Measurements from ENCODE around the gene KCTD2. TPM values are rescaled to one million over a fixed set of nuclear protein-coding genes. Genes with fewer than 3 reads are reported as not detected.
"Not testable (repeated sequence)": the region's sequence is repeated elsewhere in the genome, so short reads cannot be mapped to it uniquely, and the experiment has no call there.

Gene KCTD2
- total RNA-seq, 3 donors from 2014 or later = 19.1 to 30.0 (median 21.2) TPM

- no peaks in the 10 kb centered on the region for H3K9me3 ChIP-seq
- ATAC-seq = no peak
- intact Hi-C loops (cut with DNase I, micrococcal nuclease) = no loop called here
- DNase-seq = no peak
- no peak overlapping the region for H3K4me3 ChIP-seq
- no peak for TF ChIP-seq CTCF (IDR thresholded peaks at IDR 0.05)
- no peaks in the 10 kb centered on the region for H3K4me1 ChIP-seq (ENCODE audit: low read depth)
- H3K36me3 ChIP-seq (ENCODE audit: low read depth) = no peaks in the 10 kb centered on the region
These were observed 43.7 kb upstream of the KCTD2 start for GRCh38 chr17:75003070-75003956.

- ATAC-seq (no peak), DNase-seq (no peak)
- intact Hi-C loops (cut with DNase I, micrococcal nuclease) = no loop called here
- H3K9me3 ChIP-seq = no peaks in the 10 kb centered on the region
- peaks cover 3% of the 10 kb centered on the region for H3K4me1 ChIP-seq (ENCODE audit: low read depth)
- H3K4me3 ChIP-seq = no peak overlapping the region
- H3K36me3 ChIP-seq (ENCODE audit: low read depth) = no peaks in the 10 kb centered on the region
- no peak for TF ChIP-seq CTCF (IDR thresholded peaks at IDR 0.05)
These were observed 43.1 kb upstream of the KCTD2 start for GRCh38 chr17:75003957-75004355.

GRCh38 chr17:75004371-75004770 is 42.7 kb upstream of the KCTD2 start:
- Histone ChIP-seq H3K9me3 (no peaks in the 10 kb centered on the region), H3K4me3 (no peak overlapping the region), H3K4me1 (ENCODE audit: low read depth) (peaks cover 6% of the 10 kb centered on the region), H3K36me3 (ENCODE audit: low read depth) (no peaks in the 10 kb centered on the region)
- no peak for ATAC-seq
- no peak for DNase-seq
- intact Hi-C loops (cut with DNase I, micrococcal nuclease) = no loop called here
- no peak for TF ChIP-seq CTCF (IDR thresholded peaks at IDR 0.05)

GRCh38 chr17:75005291-75005690 is 41.7 kb upstream of the KCTD2 start:
- intact Hi-C loops (cut with DNase I, micrococcal nuclease) = no loop called here
- no peak for ATAC-seq
- Histone ChIP-seq H3K9me3 (no peaks in the 10 kb centered on the region), H3K36me3 (ENCODE audit: low read depth) (no peaks in the 10 kb centered on the region), H3K4me3 (no peak overlapping the region), H3K4me1 (ENCODE audit: low read depth) (peaks cover 11% of the 10 kb centered on the region)
- no peak for TF ChIP-seq CTCF (IDR thresholded peaks at IDR 0.05)
- DNase-seq = no peak

- H3K4me3 ChIP-seq; ATAC-seq; H3K9me3 ChIP-seq; intact Hi-C loops (cut with DNase I, micrococcal nuclease); DNase-seq; H3K36me3 ChIP-seq (ENCODE audit: low read depth): not testable (repeated sequence)
- peaks cover 11% of the 10 kb centered on the region for H3K4me1 ChIP-seq (ENCODE audit: low read depth)
These were observed 40.9 kb upstream of the KCTD2 start for GRCh38 chr17:75006084-75006483.

GRCh38 chr17:75006653-75007052 is 40.4 kb upstream of the KCTD2 start:
- DNase-seq = no peak
- TF ChIP-seq CTCF (IDR thresholded peaks at IDR 0.05) = no peak
- H3K4me1 ChIP-seq (ENCODE audit: low read depth) = peaks cover 11% of the 10 kb centered on the region
- intact Hi-C loops (cut with DNase I, micrococcal nuclease) = no loop called here
- H3K4me3 ChIP-seq = no peak overlapping the region
- no peaks in the 10 kb centered on the region for H3K9me3 ChIP-seq
- no peak for ATAC-seq
- H3K36me3 ChIP-seq (ENCODE audit: low read depth) = no peaks in the 10 kb centered on the region
